Activated effector memory CD4-positive, alpha-beta T cell treated with anti-CD3 and anti-CD28 coated beads, Interleukin-2, amount 50 U/mL, for 16 hours (primary cell): Measurements from ENCODE around the gene ZNF469.

Experiments used
- DNase-seq: peaks from one replicate; pipeline ENCODE4 v3.0.0-alpha.2; 2020

Gene ZNF469

DNA sequence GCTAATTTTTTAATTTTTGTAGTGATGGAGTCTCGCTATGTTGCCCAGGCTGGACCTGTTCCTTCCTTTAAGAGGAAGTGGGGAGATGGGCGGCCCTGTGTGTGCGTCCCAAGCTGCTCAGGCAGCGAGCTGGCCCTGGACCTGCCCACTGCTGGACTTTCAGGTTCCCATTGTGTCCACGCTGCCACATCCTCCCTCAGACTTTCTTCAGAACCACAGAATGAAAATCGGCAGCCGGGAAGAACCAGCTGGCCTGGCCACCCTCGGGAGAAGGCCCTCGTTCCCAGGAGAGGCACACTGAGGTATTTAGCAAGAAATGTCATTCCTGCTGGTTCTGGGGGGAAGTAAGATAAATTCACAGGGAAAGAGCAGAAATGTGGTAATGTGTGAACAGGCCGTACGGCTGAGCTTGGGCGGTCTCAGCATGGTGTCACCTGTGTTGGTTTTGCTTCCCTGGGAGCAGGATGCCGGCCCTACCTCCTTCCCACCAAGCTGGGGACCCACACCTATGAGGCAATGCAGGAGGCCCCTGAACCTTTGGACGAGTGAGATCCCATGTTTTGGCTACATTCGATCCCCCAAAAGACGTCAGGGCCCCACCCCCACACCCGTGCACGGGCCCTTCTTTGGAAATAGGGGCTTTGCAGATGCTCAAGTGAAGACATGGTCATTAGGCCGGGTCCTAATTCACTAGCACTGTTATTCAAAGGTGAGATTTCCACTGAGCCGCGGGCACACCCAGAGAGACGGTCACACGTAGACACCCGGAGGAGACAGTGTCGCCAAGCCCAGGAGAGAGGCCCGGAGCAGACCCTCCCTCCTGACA is 35.9 kb upstream of the ZNF469 start:
- no peak for DNase-seq

DNA sequence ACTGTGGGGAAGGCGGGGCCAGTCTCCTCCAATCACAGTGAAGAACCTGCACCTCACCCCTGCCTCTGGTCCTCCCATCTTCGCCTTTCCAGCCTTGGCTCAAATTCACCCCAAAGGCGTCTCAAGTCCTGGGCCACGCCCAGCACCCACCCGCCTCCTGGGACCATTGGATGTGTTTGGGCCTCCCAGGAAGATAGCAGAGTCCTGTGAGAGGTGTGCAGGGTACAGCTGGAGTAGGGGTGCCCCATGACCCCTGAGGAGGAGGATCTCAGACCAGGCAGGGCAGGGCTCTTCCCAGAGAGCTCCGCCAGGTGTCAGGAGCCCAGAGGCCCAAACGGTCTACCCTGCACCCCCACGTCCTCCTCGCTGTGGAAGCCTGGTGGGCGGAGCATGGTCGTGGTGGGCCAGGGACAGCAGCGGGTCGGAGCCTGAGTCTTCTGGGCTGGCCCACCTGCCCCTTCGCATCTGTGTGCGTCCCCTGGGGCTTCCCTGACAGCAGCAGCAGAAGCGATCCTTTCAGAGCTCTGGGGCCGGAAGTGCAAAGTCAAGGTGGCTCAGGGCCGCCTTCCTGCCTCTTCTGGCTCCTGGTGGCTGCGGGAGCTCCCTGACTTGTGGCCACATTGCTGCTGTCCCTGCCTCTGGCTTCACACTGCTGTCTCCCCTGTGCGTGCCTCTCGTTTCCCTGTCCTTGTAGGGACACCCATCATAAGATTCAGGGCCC is 34.9 kb upstream of the ZNF469 start:
- DNase-seq: peak; percentile 67

DNA sequence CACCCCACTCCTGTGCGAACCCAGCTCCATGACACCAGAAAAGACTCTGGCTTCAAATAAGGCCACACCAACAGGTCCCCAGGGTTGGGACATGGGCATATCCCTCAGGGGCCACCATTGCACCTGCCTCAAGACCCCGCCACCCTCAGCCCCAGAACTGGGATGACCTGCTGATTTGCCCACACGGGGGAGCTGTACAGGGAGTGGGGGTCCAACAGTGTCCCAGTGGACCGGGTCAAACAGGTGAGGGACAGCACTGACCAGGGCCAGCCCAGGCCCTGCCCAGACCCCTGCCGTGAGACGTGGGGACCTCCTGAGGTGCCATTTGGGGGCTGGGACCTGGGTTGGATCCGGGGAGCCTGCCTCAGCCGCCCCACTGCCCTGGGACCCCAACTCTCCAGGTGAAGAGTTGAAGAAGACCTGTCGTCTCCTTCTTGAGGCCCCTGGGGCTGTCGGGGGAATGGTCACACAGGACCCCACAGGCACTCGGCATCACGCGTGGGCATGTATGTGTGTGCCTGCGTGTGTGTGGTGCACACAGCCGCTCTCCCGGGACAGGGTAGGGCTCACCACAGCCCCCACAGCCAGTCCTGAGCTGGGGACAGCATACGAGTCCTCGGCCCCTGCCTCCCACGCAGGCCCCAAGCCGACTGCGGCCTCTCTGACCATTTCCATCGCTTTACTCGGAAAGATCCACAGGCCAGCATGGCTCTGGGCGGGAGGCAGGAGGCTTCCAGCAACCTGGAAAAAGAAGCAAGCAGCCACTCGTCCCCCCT is 34.2 kb upstream of the ZNF469 start:
- no peak for DNase-seq

DNA sequence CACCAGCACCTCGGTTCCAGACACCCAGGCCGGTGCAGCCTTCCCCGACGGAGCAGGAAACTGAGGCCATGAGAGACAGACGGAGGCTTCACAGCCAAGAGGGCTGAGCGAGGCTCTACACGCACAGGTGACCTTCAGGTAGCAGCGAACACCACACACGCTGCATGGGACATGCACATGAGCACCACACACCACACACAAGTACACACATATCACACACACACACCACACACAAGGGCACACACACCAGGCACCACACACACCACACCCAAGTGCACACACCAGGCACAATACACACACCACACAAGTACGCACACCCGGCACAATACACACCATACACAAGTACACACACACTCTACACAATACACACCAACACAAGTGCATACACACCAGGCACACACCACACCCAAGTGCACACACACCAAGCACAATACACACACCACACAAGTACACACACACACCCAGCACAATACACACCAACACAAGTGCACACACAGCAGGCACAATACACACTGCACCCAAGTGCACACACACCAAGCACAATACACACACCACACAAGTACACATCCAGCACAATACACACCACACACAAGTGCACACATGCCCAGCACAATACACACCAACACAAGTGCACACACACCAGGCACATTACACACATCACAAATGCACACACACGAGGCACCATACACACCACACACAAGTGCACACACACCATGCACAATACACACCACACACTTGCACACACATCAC is 33.4 kb upstream of the ZNF469 start:
- DNase-seq: no peak

DNA sequence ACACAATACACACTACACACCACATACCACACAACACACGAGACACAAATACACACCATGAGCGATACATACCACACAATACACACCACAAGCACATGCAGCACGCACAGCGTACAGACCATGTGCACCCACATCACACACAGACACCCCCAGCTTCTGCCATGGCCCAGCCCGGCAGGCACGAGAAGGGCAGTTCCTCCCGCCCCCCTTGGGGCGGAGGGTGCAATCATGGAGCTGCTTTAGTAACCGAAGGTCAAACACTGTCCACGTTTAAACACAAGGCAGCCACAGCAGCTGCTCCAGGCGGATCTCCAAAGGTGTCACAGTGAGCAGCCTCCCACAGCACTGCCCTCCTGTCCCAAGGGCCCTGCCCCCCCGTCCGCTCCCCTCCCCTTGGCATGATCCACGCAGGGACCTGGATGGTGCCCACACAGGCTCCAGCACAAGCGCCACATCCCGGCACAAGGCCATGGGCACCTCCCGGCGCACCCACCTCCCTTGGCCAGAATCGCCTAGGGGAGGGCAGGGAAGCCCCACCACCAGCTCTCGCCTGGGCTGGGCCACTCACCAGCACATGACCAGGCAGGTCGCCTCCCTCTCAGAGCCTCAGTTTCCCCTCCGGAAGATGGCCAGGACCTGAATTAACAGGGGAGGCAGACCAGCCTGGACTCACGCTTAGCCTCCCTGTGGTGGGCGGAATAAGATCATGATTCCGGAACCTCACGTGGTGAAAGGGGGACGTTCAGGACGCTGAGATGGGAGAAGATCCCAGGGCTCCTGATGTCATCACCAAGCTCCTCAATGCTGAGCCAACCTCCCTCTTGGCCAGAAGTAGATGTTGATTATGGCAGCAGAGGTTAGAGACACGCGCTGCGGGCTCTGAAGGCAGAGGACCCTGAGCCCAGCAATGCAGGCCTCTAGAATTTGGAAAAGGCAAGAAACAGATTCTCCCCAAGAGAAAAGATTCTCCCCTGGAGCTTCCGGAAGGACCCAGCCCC is 32.6 kb upstream of the ZNF469 start:
- no peak for DNase-seq

DNA sequence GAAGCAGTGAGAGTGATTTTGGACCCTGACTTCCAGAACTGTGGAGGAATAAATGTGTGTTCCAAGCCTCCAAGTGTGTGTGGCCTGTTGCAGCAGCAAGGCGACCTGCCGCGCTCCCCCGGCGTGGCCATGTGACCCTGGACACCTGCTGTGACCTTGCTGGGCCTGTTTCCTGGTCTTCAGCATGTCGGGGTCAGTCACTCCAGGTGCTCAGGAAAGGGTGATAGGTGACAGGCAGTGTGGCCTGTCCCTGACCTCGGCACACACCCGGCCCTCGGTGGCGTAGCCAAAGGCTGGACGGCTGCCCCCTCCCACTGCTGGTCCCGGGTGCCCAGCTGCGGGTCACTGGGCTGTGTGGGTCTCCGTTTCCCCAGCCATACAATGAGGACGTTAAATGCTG is 31.8 kb upstream of the ZNF469 start:
- no peak for DNase-seq

DNA sequence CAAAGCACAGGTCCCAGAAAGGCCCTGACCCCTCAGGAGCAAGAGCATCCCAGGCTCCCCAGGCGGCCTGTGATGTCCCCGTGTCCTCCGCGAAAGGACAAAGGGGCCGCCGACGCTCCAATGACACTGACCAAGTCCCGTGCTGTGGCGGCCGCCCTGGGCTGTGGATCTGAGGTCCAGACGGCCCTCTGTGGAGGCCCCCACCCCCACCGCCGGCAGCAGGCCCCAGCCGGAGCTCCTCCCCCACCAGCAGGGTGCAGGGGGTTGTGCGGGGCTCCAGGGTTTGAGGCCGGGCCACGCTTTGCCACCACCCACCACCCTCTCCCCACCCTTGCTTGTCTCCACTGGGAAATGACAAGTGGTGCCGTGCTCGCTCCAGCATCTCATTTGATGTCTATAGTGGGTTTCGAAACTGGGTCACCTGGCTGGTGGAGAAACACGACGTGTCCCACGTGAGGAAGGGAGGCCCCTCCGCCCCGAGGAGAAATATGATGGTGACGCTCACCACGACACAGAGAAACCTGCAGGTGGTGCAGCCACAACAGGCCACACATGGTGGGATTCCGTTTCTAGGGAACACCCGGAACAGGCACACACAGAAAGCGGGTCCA is 31.2 kb upstream of the ZNF469 start:
- no peak for DNase-seq

DNA sequence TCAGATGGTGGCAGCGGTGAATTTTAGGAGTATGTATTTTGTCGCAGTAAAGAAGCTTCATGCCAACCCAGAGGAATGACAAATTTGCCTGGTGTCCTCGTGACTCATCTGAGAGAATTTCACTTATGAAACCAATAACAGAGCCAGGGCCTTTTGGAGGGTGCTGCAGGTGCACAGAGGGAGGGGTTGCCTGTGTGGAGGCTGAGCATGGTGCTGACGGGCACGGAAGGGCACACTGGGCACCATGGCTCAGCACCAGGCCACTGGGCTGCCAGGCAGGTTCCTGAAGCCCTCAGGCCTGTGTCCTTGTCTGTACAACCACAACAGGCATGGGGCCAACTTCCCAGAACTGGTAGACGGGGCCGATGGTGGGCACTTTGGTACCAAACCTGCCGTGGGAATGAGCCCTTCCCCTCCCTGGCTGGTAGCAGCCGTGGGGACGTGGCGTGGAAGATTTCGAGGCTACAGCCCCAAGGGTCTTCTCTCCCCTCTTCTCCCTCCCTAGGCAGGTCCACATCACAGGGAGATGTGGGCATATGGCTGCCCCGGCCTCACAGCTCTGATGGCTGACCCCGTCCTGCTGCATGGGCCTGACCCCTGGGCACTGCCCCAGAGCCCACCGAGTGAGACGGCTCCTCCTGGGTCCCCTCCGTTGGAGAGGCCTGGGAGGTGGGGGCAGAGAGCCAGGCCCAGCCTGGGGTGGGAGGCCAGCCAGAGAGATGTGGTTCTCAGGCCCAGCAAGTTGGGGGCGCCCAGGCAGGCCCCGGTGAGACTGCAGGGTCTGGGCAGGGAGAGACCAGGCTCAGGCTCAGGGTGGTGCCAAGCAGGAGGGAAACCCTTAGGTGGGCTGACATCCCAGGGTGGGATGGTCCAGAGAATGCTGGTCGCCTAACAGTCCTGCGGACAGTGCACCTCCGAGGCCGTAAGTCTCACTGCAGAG is 30.2 kb upstream of the ZNF469 start:
- no peak for DNase-seq

DNA sequence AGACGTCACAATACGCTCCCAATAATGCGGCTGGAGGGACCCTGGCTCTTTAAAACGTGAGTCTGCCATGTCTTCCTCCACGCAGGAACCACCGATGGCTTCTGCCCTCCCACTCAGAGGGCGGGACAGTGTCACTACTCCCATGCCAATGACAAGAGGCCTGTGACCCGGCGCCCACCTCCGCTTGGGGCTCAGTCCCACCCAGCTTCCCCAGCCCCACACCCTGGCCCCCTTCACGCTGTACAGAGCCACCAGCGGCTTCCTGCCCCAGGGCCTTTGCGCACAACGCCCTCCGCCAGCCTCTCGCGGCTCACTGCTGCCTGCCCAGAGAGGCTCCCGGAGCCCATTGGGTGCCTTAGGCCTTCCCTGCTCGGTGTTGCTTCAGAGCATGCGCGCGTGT is 29.5 kb upstream of the ZNF469 start:
- DNase-seq: no peak

DNA sequence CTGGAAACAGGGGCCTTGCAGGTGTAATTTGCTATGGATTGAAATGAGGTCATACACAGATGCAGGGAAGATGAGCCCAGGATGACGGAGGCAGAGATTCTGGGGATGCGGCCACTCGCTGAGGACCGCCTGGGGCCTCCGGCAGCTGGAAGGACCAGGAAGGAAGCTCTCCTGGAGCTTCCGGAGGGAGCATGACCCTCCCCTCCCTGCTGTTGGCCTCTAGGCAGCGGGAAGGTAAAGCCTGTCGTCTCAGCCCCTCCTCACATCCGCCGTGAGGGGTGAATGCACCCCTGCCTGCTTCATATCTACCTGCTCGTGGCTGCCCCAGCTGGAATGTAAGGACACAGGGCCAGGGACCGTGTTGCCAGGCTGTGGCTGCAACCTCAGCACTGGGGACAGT is 29.1 kb upstream of the ZNF469 start:
- DNase-seq: no peak

DNA sequence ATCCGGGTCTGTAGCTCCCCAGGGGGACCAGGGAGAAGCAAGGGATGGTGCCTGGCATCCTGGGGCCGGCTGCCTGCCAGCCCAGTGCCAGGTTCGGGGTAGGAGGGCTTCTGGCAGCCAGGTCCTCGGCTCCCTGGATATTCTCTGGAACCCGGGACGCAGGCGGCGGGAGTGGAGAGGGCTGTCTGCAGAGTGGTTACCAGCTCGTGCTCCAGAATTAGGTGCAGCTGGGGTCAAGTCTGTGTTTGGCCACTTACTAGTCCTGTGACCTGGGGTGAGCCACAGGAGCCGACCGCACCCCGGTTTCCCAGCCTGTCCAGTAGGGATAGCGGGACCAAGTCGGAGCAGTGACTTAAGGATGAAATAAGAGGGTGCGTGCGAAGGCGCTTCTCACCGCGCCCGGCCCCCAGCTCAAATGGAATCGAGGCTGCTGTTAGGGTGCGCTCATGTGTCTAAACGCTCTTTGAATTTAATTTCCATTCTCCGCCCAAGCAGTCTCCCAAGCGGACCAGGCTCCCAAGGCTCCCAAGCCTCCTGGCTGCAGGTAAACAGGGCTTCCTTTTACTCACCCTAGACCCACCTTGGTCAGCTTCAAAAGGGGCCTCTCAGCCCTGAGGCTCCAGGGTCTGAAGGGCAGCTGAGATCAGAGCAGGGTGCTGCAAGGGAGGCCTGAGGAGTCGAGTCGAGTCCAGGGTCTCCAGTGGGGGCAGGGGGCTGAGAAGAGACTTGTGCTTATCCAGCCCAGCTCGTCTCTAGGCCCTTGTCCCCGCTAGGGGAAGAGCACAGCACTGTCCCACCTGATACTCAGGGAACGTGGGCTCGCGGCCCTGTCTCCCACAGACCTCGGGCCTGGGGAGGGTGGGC is 28.3 kb upstream of the ZNF469 start:
- no peak for DNase-seq

DNA sequence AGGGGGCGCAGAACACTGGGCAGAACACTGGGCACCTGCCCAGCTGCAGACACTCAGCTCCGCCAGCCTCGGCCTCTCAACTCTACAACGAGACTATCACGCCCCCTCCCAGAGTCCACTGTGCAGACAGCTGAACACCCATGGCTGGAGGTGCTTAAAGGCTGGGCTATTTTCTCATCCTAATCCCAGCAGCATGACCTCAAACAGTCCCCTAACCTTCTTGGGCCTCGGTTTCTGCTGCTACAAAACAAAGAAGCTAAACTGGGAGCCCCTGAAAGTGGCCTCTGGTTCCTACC is 27.7 kb upstream of the ZNF469 start:
- no peak for DNase-seq

DNA sequence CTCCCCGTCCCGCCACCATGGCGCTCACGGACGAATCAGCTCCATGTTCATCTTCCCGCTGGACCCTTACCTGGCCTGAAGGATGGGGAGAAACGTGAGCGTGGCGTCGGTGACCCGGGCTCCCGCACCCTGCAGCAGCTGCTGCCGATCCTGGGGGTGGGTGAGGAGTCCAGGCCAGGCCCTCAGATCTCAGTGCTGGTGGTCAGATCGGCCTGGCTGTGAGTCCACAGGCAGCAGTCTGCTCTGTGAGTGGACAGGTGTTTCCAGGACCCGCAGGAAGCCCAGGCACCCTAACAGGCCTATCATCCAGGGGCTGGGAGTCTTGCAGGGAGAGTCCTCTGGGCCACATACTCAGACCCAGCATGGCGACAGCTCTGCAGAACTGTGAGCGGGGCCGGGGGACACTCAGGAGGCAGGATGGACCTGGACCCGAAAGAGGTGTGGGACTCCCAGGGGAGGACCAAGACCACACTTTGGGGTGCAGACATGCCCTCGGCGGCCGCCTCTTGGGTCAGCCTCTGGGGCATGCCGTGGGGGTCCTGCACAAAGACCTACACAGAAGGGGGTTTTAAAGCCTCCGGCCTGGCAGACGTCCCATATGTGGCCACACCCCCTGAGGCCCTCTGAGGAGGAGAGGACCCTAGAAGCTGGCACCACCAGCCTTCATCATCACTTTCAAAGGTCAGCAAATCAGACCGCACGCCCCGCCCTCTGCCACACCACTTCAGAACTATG is 27.2 kb upstream of the ZNF469 start:
- no peak for DNase-seq

DNA sequence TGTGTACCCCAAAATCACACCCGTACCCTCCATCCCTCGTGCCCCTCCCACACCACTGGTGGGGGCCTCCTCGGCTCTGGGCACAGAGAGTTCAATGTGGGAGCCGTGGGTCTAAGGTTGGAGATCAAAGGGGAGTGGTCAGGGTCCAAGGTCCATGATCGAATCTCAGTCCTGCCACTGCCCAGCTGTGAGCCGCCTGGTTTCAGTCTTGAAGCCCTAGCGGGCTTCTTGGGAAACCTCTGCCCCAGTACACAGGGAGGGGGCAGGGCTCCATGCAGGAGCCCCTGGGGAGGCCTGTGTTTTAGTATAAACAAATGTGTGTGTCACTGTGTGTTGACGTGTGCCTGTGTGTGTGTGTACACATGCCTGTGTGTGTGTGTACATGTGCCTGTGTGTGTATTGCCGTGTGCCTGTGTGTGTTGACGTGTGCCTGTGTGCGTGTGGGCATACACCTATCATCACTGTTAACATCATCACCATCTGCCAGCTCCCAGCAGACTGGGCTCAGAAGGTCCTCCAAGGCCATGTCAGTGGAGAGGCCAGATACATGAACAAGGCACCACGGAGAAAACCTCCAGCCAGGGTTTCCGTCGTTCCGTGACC is 26.5 kb upstream of the ZNF469 start:
- DNase-seq: no peak

DNA sequence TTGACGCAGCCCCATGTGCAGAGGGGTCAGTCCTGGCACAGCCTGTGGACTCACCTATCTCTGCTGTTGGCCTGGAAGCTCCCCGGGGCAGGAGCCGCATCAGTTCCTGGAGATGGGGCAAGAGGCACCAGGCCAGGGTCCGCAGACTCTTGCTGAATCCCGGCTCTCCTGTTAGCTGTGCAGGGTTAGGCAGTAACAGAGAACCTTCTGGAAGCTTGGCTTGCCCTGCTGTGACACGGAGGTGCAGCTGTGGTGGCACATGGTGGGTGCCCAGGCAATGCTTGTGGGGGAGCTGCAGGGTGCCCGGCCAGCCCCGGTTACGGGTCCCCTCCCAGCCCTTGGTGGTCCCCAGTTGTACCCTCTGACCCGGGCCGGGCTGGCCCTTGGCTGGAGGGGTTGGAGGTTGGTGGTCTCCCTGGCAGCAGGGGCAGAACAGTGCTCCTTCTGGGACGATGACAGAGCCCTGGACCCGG is 26.0 kb upstream of the ZNF469 start:
- no peak for DNase-seq

DNA sequence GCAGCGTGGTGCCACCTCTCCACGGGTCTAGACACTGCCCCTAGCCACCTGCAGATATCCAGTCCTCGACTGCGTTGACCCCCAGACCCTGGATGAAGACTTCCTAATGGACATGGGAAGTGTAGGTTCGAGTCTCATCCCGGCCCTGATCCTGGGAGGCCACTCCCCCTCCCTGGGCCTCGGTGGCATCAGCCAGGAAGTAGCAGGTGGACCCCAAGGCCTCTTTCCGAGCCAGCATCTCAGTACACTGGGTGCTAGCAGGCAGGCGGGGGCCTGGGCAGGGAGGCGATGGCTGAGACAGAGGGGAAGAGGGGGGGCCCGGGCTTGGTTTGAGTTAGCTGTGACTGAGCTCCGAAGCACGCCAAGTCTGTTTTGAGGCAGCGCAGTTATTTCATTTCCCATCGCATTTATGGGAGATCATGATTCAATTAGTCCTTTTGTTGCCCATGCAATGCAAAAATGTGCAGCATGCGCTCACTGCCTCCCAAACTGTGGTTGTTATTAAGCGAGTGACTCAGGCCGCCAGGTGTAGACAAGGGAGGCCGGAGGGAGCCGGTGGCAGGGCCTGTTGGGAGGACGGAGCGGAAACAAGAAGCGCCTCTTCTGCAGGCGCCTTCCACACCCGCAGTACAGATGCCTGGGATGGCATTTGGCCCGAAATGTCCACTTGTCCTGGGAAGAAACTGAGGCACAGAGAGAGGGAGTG is 25.3 kb upstream of the ZNF469 start:
- DNase-seq: no peak

DNA sequence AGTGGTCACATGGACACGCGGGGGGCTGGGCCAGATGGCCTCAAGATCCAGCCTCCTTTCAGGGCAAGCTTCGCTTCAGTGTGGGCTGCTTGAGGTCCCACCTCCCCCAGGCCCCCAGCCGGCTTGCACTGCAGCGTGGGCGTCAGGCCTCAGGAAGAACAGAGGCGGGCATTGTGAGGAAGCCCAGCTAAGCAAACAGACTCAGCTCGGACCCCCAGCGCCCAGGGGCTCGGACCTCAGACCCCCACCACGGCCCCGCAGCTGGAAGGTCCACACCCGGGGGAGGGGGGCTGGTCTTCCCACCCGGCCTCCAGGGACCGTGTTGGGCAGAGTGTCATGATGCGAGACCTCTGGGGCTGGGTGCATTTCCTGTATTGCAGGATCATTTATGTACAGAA is 24.7 kb upstream of the ZNF469 start:
- DNase-seq: no peak
